ENCODE data around the gene MRPL40.

Gene MRPL40

GRCh38 chr22:19457828-19458428 is 25.6 kb downstream of the MRPL40 start:
- ChIA-PET CTCF (no interaction called here), POLR2A (no interaction called here)
- no peak for DNase-seq (ENCODE audit: extremely low spot score)
- no peak for TF ChIP-seq SP1 (IDR thresholded peaks at IDR 0.05)
- no peak for TF ChIP-seq L3MBTL2 (conservative IDR thresholded peaks at IDR 0.05)

DNA sequence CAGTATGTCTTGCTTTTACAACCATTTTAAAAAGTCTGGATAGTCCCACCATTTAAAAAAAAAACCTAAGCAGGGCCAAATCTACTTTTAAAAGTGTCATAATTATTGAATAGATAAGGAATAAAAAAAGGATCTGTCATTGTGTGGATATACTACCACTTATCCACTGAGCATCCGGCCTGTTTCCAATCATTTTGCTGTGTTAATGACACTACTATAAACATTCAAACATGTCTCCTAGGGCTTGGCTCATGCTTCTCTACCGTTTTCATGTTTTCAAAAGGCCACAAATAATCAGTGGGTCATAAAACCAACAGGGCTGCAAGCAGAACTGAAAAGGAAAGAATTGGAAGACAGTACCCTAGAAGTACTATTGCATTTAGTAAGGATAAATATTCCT is 27.7 kb downstream of the MRPL40 start:
- no peak for DNase-seq (ENCODE audit: extremely low spot score)
- no peak for TF ChIP-seq LEF1 (IDR thresholded peaks at IDR 0.05; ENCODE audit: borderline replicate concordance)
- TF ChIP-seq FOXK2 (IDR thresholded peaks at IDR 0.05): no peak
- no peak for TF ChIP-seq ZNF384 (IDR thresholded peaks at IDR 0.05)
- TF ChIP-seq TARDBP (IDR thresholded peaks at IDR 0.05): no peak
- TF ChIP-seq BHLHE40 (IDR thresholded peaks at IDR 0.05; ENCODE audit: borderline replicate concordance): no peak
- TF ChIP-seq, protein P1, sequence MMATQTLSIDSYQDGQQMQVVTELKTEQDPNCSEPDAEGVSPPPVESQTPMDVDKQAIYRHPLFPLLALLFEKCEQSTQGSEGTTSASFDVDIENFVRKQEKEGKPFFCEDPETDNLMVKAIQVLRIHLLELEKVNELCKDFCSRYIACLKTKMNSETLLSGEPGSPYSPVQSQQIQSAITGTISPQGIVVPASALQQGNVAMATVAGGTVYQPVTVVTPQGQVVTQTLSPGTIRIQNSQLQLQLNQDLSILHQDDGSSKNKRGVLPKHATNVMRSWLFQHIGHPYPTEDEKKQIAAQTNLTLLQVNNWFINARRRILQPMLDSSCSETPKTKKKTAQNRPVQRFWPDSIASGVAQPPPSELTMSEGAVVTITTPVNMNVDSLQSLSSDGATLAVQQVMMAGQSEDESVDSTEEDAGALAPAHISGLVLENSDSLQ (IDR thresholded peaks at IDR 0.05): no peak
- no peak for TF ChIP-seq SP1 (IDR thresholded peaks at IDR 0.05)
- no peak for TF ChIP-seq HDGF (IDR thresholded peaks at IDR 0.05; ENCODE audit: borderline replicate concordance)
- no peak for TF ChIP-seq CTBP1 (IDR thresholded peaks at IDR 0.05; ENCODE audit: borderline replicate concordance)
- CTCF ChIA-PET: no interaction called here
- POLR2A ChIA-PET: no interaction called here

- no peak for DNase-seq (ENCODE audit: extremely low spot score)
- TF ChIP-seq SP1 (IDR thresholded peaks at IDR 0.05): no peak
- TF ChIP-seq FOXK2 (IDR thresholded peaks at IDR 0.05): no peak
- TF ChIP-seq ARNT (IDR thresholded peaks at IDR 0.05): no peak
- TF ChIP-seq LEF1 (IDR thresholded peaks at IDR 0.05; ENCODE audit: borderline replicate concordance): no peak
- no peak for TF ChIP-seq HDGF (IDR thresholded peaks at IDR 0.05; ENCODE audit: borderline replicate concordance)
- no peak for TF ChIP-seq BHLHE40 (IDR thresholded peaks at IDR 0.05; ENCODE audit: borderline replicate concordance)
- no peak for TF ChIP-seq FOXA1 (IDR thresholded peaks at IDR 0.05)
- TF ChIP-seq, protein P1 (IDR thresholded peaks at IDR 0.05): no peak
- TF ChIP-seq ZNF384 (IDR thresholded peaks at IDR 0.05): no peak
- TF ChIP-seq NFRKB (IDR thresholded peaks at IDR 0.05): no peak
- TF ChIP-seq SUZ12 (IDR thresholded peaks at IDR 0.05): no peak
- TF ChIP-seq L3MBTL2 (conservative IDR thresholded peaks at IDR 0.05): no peak
- TF ChIP-seq CTBP1 (IDR thresholded peaks at IDR 0.05; ENCODE audit: borderline replicate concordance): no peak
- TF ChIP-seq ELF4 (IDR thresholded peaks at IDR 0.05): no peak
- no peak for TF ChIP-seq TARDBP (IDR thresholded peaks at IDR 0.05)
- CTCF ChIA-PET: no interaction called here
- POLR2A ChIA-PET: interaction anchor here (3.1 kb wide), 1 partner anchor 18 kb away, joined by 12 read pairs; the partner anchor contains the start of genes CDC45 and UFD1
These were observed 29.2 kb downstream of the MRPL40 start for GRCh38 chr22:19461506-19461905.

- CTCF ChIA-PET: no interaction called here
- DNase-seq (ENCODE audit: extremely low spot score): no peak
- POLR2A ChIA-PET: interaction anchor here (1.0 to 3.1 kb wide), 4 partner anchors 9 to 16 kb away, joined by 4 to 12 read pairs (median 8); partner anchors contain the start of genes C22orf39, CDC45 and UFD1
- TF ChIP-seq HDGF (IDR thresholded peaks at IDR 0.05; ENCODE audit: borderline replicate concordance) (no peak), FOXM1 (IDR thresholded peaks at IDR 0.05; ENCODE audit: borderline replicate concordance) (no peak), CTBP1 (IDR thresholded peaks at IDR 0.05; ENCODE audit: borderline replicate concordance) (no peak), SUZ12 (IDR thresholded peaks at IDR 0.05) (no peak), BHLHE40 (IDR thresholded peaks at IDR 0.05; ENCODE audit: borderline replicate concordance) (no peak)
These were observed 30.7 kb downstream of the MRPL40 start for GRCh38 chr22:19463008-19463407.

DNA sequence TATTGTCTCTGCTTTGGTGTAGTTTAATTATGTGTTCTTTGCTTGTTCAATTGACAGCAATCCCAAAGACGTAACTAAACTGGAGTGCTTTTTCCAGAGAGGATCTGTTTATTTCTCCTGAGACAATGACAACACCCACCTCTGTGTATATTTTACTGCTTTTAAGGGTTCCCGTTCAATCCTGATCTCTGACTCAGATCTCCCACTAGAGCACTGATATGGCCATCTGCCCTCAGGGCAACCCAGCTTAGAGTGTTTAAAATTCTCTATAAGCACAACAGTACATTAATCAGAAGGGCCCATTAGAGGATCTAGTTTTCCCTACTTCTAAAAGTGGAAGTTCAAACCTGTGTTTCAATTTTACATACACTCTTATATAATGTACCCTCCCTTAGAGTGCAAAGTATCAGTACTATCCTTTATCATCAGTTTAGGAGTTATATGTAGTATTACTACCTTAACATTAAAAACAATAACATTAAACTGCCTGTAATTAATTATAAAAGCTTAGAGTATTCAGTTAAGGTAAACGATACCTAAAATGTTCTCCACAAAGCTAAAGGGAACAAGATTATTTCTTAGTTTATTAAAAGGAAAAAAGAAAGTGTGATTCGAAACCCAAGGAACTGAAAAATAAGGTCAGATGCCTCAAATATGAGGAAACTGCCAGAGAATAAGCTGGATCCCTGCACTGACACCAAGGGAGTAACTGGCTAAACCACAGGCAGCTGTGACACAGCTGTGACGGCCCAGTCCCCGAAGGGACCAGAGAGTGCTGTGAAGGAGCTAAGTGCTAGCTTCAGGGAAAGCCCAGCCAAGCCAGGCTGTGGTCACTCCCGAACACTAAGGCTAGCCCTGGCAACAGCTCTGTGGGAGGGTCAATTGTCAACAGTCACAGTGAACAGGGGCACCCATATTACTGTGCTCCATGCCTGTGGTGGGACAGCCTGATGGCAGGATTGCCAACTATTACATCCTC is 31.4 kb downstream of the MRPL40 start:
- ChIA-PET CTCF (interaction anchor here (0.5 to 1.1 kb wide), 3 partner anchors 11 to 182 kb away, joined by 3 to 5 read pairs (median 4); no protein-coding TSS in a partner anchor), POLR2A (interaction anchor here (1.0 to 3.1 kb wide), 5 partner anchors 9 to 16 kb away, joined by 3 to 12 read pairs (median 4); partner anchors contain the start of genes C22orf39, CDC45 and UFD1)
- no peak for DNase-seq (ENCODE audit: extremely low spot score)
- TF ChIP-seq ELF4 (IDR thresholded peaks at IDR 0.05) (no peak), HDGF (IDR thresholded peaks at IDR 0.05; ENCODE audit: borderline replicate concordance) (no peak), BHLHE40 (IDR thresholded peaks at IDR 0.05; ENCODE audit: borderline replicate concordance) (no peak), ZNF384 (IDR thresholded peaks at IDR 0.05) (no peak), CTBP1 (IDR thresholded peaks at IDR 0.05; ENCODE audit: borderline replicate concordance) (no peak), LEF1 (IDR thresholded peaks at IDR 0.05; ENCODE audit: borderline replicate concordance) (no peak), L3MBTL2 (conservative IDR thresholded peaks at IDR 0.05) (no peak), FOXM1 (IDR thresholded peaks at IDR 0.05; ENCODE audit: borderline replicate concordance) (no peak), ARNT (IDR thresholded peaks at IDR 0.05) (no peak)
- TF ChIP-seq, protein P1 (IDR thresholded peaks at IDR 0.05): no peak

GRCh38 chr22:19464546-19464945 is 32.2 kb downstream of the MRPL40 start:
- TF ChIP-seq HDGF (IDR thresholded peaks at IDR 0.05; ENCODE audit: borderline replicate concordance) (no peak), TARDBP (IDR thresholded peaks at IDR 0.05) (no peak), SUZ12 (IDR thresholded peaks at IDR 0.05) (no peak), NFRKB (IDR thresholded peaks at IDR 0.05) (no peak)
- TF ChIP-seq, protein P1 (IDR thresholded peaks at IDR 0.05): no peak
- ChIA-PET CTCF (interaction anchor here (0.9 to 1.1 kb wide), 2 partner anchors 10 to 13 kb away, joined by 4 to 5 read pairs; no protein-coding TSS in a partner anchor), POLR2A (interaction anchor here (1.0 to 3.1 kb wide), 4 partner anchors 8 to 17 kb away, joined by 3 to 12 read pairs (median 8); partner anchors contain the start of genes C22orf39, CDC45 and UFD1)
- DNase-seq (ENCODE audit: extremely low spot score): no peak

Data from HEK293T (cell line).